Pons (tissue), 1 donor: ENCODE data around the gene ELP4.
"Not testable (repeated sequence)": the region's sequence is repeated elsewhere in the genome, so short reads cannot be mapped to it uniquely, and the experiment has no call there.

Experiments used
- DNase-seq: peaks from one replicate; pipeline ENCODE4 v3.0.0-alpha.2; 2016; ENCODE audit warnings: low spot score

Gene ELP4

DNA sequence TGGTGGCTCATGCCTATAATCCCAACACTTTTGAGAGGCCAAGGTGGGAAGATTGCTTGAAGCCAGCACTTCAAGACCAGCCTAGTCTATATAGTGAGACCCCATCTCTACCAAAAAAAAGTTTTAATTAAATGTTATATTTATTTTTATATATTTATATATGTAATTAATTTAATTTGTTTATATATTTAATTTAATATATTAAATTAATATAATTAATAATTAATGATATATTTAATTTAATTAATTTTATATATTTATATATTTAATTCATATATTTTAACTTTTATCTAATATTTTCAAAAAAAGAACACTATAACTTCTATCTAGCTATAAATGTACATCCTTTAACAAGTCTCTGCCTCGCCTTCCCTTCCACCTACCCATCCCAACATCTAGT is 196.8 kb downstream of the ELP4 start:
- DNase-seq: no peak

DNA sequence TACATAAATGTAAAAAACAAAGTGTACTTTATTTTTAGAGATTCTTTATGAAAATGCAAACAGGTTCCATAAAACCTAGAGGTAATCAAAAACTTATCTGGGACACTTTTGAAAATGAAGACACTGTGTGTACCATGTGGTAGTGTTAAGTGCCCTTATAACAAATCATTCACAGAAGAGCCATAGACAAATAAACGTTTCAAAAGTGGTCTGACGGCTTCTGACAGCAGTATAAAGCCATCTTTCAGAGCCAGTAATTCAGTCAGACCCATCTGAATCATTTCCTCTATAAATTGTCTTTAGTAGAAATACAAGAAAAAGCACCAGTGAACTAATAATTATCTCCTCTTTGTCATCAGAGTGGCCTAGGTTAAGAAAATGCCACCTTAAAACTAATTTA is 201.6 kb downstream of the ELP4 start:
- DNase-seq: no peak

DNA sequence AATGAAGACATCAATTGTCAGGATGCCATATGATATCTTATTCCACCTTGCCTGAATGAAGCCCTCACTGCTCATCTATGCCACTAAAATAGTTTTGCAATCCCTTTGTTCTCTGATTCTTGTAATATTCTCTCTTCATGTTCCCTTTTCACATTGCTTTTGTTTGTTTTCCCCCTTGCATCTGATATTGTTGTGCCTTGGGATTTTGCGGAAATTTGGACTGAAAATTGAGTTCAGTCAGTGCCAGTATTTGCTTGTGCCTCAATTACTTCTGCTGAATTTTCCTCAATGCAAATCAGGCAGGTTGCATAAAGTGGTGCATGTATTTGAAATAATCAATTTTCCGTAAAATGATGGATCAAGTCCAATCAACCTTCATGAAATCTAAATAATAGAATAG is 203.3 kb downstream of the ELP4 start:
- no peak for DNase-seq

DNA sequence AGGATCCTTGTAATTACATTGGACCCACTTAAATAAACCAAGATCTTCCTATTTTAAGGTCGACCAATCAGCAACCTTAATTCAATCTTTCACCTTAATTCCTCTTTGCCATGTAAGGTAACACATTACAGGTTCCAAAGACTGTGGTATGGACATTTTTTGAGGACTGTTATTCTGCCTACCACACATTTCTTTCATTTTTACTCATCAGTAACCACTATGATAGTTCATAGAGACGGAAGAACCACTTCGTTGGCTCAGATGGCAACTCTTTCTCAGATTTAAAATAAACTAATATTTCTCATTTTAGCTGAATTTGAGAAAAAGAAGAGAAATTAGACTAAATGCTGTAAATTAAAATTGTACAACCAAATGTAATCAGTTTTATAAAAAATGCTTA is 205.3 kb downstream of the ELP4 start:
- DNase-seq: no peak

DNA sequence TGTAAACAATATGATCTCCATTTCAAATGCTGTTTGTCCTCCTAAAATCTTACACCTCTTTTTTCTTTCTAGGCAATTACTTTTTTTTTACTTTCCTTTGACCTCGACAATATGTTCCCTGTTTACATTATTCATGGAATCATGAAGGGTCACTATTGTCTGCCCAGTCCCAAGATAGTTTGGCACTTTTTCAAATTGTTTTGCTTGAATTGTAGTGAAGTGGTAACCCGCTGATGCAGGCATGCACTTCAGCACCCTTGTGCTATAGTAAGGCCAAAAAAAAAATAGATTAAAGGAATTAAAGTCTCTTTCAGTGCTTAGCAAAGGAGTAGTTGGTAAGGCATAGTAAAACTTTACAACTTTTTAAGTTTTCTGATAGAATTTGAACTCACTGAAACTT is 210.7 kb downstream of the ELP4 start:
- peak; percentile 4 for DNase-seq

DNA sequence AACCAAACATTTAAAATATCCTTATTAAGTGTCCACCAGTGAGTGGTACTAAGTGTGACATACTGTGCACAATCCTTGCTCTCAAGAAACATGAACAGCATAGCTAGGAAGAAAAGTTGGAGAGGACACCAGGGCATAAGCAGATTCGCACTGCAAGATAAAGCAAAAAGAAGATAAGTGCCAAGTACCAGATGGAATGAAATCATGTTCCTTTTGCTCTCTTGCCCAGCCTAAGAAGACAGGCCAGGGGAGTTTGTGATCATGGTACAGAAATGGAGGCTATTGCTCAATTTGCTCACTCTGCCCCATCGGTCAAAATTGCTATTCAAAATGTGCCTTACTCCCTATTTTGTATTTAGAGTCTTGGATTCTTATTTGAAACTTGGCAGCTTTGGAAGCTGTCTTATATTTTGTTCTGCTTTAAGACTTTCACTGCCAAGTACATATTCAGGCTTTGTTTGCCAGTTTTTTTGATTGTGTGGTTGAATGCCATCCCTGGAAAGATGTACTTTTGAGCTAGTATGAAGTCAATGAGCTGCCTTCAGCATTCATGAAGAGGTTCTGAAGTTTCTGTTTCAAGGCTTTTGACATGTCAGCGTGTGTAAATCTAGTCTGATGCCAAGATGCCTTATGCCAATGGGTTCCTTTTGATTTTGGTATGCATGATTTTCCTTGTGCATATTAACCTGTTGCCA is 211.3 kb downstream of the ELP4 start:
- peak; percentile 25 for DNase-seq

DNA sequence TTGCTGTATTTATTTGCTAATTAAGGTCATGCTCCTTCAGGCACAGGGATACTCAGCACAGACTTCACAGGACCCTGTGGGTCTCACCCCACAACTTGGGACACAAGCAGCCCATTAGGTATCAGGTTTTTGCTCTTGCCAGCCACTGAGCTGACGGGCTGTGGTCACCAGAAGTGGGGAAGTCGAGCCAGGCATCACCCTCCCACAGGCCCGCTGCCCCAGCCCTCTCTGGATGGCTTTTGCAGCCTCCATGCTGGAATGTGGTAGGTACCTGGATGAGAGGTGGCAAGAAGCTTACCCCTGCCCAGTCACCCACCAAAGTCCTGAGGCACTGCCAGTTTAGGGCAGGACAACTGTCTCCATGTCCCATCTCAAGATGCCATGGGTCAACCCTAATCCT is 213.2 kb downstream of the ELP4 start:
- DNase-seq: no peak

DNA sequence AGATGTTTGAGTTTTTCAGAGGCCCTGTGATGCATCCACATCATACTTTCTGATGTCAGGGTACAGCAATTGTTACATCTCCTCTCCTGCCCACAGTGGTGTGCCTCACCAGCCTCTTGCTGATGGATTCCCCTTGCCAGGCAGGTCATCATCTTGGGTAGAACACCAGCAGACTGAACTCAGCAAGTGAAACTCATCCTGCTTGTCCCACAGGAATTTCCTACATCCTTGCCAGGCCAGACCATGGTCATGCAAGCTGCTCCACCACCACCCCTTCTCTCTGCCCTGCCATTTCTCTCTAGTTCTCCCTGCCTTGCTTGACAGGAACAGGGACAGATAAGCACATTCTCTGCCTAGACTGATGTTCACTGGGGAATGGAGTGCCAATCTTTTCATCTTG is 215.6 kb downstream of the ELP4 start:
- no peak for DNase-seq

DNA sequence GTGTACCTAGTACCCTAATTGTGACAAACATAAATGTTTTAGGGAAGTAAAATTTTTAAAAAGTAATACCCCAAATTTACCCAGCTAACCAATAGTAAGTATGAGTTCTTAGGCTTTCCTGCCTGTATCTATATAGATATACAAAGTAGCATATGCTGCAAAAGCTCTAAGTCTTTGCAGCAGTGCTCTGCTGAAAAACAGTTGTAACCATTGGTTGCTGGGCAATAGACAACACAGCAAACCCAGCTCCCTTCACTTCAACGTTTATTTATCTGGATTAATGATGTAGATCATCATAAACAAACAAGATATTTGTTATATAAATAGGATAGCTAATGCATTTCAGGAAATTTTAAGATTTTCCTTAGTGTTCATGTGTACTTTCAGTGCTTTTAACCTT is 218.9 kb downstream of the ELP4 start:
- no peak for DNase-seq

DNA sequence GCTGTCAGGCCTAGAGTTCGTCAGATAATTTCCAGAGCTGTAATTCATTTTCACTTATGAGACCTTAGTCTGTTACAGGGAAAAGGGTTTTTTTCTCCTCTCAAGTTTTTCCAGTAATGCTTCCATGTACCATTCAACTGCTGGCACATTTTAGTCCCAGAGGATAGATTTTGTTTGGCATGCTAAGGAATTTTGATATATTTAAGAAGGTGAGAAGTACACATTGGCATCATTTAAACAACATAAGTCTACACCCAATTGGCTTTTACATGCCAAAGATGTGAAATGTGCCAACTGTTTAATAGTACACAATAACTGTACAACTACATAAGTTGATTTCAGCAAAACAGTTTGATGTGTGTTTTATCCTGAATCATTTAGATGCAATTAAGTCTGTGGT is 230.6 kb downstream of the ELP4 start:
- DNase-seq: no peak

DNA sequence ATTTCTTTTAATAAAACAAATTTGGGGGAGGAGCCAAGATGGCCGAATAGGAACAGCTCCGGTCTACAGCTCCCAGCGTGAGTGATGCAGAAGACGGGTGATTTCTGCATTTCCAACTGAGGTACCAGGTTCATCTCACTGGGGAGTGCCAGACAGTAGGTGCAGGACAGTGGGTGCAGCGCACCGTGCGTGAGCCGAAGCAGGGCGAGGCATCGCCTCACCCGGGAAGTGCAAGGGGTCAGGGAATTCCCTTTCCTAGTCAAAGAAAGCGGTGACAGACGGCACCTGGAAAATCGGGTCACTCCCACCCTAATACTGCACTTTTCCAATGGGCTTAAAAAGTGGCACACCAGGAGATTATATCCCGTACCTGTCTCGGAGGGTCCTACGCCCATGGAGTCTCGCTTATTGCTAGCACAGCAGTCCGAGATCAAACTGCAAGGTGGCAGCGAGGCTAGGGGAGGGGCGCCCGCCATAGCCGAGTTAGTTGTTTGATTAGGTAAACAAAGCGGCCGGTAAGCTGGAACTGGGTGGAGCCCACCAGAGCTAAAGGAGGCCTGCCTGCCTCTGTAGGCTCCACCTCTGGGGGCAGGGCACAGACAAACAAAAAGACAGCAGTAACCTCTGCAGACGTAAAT is 231.3 kb downstream of the ELP4 start:
- DNase-seq: not testable (repeated sequence)

DNA sequence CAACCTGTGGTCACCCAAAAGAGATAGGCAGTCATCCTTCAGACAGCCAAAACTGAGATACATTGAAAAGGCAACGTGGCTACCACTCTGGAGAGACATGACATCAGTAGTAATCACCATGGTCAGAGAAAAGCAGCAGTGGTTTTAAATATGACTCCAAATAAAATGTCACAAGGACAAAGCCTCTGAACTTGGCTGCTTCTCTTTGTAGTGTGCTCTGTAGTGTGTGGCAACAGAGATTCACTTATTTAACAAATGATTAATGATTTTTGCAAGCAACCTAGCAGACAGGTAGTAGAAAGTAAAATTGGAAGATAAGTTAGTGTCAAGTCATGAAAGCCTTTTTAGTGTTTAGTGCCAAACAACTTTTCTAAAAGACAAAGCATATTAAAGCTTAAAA is 238.0 kb downstream of the ELP4 start:
- DNase-seq: no peak

DNA sequence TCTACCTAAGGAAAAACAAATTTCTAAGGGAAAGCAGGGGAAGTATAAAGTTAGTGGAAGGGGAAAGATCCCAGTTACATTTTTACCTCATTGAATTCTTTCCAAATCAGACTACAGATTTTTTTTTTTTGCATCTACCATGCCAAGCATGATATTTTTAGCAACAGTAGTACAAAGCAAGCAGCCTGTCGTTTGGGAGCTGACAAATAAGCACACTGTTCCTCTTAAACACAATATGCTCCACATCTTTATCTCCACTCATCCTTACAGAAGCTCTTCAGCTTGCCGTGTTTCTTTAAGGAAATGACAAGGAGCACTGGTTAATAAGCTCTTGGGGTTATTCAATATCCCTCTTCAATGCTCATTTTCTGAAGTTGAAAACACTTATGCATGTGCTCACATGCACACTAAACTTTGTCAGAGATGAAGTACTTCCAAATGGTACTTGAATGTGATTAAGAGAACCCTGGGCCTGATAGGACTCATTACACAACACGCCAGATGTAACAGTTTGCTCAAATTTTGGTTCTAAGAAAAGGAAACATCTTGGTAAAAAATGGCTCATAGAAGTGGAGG is 247.8 kb downstream of the ELP4 start:
- DNase-seq: no peak

DNA sequence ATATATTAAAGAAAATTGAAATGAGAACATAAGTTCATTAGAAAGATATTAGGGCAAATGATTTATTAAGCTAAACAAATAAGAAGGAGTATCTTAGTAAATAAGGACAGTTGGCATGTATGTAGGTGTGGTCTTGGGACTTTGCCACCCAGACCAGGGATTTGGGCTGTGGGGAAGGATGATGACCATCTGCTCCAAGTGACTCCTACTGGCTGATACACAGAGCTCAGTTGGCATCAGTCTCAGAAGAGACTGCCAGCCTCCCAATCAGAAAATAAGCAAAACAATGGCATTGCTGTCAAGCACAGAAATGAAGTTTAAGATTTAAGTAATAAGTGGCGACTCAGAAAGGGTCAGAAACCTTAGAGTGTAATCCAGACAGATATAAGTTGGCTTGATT is 252.1 kb downstream of the ELP4 start:
- no peak for DNase-seq

DNA sequence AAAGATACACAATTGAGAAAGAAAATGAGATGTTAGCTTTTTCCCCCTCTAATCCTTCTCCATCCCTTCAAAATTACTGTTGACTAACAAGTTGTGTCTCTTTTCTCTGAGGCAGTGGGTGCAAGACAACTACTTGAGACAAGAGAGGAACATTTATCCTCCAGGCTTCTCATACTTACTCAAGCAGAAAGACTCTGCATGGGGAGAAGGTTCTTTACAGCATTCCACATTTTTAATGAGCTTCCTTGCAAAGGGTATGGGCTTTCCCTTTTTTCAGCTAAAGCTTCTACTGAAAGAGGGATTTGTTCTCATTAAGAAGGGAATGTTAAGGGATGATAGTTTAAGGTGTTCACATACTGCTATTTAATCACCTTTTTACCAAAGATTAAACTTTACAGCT is 253.7 kb downstream of the ELP4 start:
- no peak for DNase-seq

DNA sequence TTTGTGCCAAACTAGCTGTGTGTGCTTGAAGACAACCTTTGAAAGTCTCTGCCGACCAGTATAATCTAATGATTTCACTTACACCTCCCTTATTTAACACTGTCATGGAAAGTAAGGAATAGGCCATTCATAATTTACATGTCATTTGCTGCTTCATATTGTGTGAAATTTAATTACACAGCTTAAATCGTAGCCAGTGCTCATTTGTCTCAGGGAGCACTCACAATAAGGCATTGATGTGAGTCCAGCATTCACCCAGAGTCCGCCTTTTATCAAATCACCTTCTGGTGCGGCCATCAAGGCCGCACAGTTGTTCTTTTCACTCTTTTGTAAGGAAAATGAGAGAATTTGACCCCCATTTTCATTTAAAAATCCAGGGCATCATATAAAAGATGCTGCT is 254.7 kb downstream of the ELP4 start:
- DNase-seq: no peak

DNA sequence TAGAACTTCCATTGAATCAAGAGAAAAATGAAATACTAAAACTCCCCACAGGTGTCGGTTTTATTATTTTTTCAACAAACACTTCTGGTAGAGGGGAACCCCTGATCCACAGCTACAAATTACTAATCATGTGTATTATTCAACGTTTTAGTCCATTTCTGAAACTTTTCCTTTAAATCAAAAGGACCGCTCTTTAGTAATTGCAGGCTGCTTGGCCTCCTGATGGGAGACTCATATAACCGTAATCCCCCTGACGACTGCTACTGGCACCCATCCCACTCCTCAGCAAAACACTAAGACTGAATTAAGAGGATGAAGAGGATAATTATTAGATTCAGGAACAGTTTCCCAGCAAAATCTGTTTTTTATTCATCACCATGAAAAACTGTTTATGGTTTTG is 255.2 kb downstream of the ELP4 start:
- DNase-seq: no peak

DNA sequence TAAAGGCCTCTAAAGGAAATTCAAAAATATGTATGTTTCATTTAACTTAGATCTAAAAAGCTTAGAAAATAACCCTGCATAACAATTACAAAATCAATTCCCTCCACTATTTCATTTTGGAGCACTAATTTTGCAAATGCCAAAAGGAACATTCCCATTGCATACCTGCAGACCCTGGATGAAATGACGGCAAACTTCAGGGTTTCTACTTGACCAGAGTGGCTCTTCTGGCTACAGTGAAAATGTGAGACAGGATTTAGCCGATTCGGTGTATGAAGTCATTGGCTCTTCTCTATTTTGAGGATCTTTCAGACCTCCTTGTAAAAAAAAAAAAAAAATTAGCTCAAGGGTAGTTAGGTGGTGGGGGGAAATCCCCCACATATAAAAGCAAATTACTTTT is 257.5 kb downstream of the ELP4 start:
- no peak for DNase-seq

DNA sequence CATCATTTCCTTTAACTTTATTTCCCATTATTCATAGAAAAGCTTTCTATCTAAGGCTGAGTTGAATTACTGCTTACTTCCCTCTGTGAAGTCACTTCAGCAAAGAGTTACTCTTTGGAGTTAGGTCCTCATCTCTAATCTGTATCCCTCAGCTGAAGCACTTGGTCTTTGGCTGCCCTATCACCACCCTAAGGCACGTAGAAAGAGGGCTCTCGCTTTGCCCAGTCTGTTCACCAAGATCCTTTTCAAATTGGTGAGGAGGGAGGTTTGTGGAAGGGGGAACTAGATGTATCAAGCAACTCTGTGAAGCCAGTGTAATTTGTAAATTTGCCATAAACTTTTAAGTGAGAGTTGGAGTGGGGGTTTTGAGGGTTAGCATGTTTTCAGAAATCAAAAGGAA is 258.1 kb downstream of the ELP4 start:
- DNase-seq: no peak

DNA sequence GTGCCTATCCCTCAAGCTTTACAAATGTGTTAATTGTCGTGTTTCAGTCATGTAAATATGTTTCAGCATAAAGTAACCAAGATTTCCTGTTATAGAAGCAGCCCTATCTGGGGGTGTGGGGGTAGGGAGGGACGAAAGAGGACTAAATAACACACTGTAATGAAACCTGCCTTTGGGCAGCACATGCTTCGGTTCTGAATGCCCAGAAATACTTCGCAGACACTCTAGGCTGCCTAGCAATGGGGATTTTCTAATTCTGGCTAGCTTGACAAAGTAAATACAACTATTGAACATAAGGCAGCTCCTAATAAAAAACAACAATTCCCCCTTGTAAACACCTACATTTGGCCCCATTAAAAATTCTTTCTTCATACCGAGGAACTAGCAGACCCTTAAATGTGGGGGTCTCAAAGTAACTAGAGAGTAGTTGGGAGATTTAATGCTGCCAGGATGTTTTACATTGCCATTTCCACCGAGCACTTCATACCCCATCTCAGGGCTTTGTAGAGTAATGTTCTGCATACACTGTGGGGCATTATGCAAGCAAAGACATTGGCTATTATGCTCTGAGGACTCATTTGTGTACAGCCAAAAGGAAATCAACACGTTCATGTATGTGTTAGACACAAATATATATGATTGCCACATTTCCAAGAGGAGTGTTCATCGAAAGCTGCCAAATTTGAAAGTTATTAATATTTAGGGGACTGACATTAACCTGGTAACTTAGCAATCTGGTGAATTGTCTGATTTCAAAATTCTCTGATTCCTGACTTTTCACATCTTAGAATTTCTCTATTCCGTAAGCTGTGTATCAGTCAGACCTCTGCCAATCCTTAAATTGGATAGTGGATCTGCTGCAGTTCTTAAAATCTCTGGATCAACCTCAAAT is 259.4 kb downstream of the ELP4 start:
- DNase-seq: peak; percentile 45

DNA sequence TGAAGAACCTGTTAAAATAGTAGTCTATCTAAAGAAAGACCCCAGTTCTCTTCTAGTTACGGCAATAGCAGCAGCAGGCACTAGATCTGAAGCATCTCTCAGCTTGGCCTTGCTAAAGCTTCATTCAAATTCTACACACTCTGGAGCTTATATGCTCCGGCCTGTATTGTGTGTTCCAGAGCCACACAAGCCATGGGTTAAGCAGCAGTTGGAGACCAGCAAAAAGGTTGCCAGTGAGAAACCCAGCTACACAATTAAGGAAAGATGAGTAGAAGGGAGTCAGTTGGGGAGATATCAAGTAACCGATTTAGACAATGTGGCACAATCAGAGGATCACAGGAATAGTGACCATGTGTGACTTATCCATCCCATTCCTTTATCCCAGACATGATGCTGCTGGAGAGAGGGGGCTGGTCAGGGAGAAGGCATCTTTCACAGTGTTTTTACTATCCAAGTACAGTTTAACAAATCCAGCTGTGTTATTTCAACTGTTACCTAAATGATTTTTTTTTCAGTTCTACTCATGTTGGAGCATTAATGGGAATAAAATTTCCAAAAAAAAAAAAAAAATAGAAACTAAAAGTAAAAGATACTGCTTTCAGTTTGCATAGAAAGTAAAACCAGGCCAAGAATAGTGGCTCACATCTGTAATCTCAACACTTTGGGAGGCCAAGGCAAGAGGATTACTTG is 260.6 kb downstream of the ELP4 start:
- no peak for DNase-seq

DNA sequence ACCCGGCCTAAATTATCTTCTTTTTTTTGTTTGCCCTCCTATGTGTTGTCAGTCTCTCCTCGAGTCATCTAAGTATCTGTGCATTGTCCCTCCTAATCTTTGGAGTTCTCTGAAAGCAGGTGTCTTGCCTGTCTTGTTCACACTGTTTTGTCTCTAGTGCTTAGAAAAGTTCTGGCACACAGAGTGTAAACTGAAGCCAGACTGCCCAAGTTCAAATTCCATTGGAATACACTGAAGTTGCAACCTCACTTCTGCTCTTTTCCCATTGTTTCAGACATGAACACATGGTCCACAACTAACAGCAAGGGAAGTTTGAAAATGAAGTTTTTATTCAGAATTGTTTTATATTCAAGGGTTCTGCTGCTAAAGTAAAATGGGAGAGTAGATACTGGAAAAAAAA is 262.8 kb downstream of the ELP4 start:
- DNase-seq: no peak
